CD4-positive, CD25-positive, alpha-beta regulatory T cell (primary cell): ENCODE results near the gene HPCAL1. TPM values are rescaled to one million over a fixed set of nuclear protein-coding genes. Genes with fewer than 3 reads are reported as not detected.
A peak's percentile ranks its signal among the peaks of the same experiment; 100 is the strongest.

Experiments
- ATAC-seq, 2 donors: fragments of 150-1000 bp; cut with Tn5 transposase; one replicate each; pipeline ENCODE4 v1.10.0; 2021; ENCODE audit warnings: low read depth in 2 of 2, moderate number of reproducible peaks in 2 of 2, moderate library complexity in 1 of 2
- DNase-seq, 3 donors: peaks; one replicate each; pipeline versions ENCODE4 v3.0.0 to v3.0.0-alpha.2; 2012 to 2022; ENCODE audit warnings: mixed read lengths in 1 of 3
- H3K27ac ChIP-seq: one replicate; pipeline ENCODE4 v1.7.0; 2013; ENCODE audit warnings: mild to moderate bottlenecking, low read length; ENCODE audit not compliant: insufficient read depth, poor library complexity, severe bottlenecking
- H3K27me3 ChIP-seq: one replicate; pipeline ENCODE4 v1.7.0; 2013; ENCODE audit warnings: low read length; ENCODE audit not compliant: control insufficient read depth, insufficient read depth
- H3K36me3 ChIP-seq: one replicate; pipeline ENCODE4 v1.7.0; 2013; ENCODE audit warnings: mild to moderate bottlenecking, low read length, moderate library complexity; ENCODE audit not compliant: control insufficient read depth, insufficient read depth
- H3K4me1 ChIP-seq: 2 replicates; pipeline ENCODE4 v1.7.0; 2013; ENCODE audit warnings: mild to moderate bottlenecking, low read length; ENCODE audit not compliant: insufficient read depth, control insufficient read depth, poor library complexity, severe bottlenecking
- H3K4me3 ChIP-seq: one replicate; pipeline ENCODE4 v1.7.0; 2013; ENCODE audit warnings: low read depth, mild to moderate bottlenecking, low read length, moderate library complexity
- H3K9me3 ChIP-seq, 2 experiments: 1 replicate in 1 of 2; 2 replicates in 1 of 2; pipeline ENCODE4 v1.7.0; 2013; ENCODE audit warnings: low read length in 2 of 2, mild to moderate bottlenecking in 1 of 2, moderate library complexity in 1 of 2; ENCODE audit not compliant: control insufficient read depth in 2 of 2
- H3K27ac Mint-ChIP-seq, 3 donors: one replicate each; pipeline ENCODE4 v1.8.0; 2020 to 2022; ENCODE audit warnings: mild to moderate bottlenecking in 3 of 3, mixed read lengths in 3 of 3, moderate library complexity in 2 of 3
- H3K27me3 Mint-ChIP-seq: one replicate; pipeline ENCODE4 v1.8.0; 2022; ENCODE audit warnings: mild to moderate bottlenecking, mixed read lengths
- H3K36me3 Mint-ChIP-seq: one replicate; pipeline ENCODE4 v1.8.0; 2020; ENCODE audit warnings: mixed read lengths
- H3K4me1 Mint-ChIP-seq, 4 donors: one replicate each; pipeline ENCODE4 v1.8.0; 2020 to 2022; ENCODE audit warnings: mixed read lengths in 4 of 4, mild to moderate bottlenecking in 1 of 4
- H3K4me3 Mint-ChIP-seq, 4 donors: one replicate each; pipeline ENCODE4 v1.8.0; 2020 to 2022; ENCODE audit warnings: mild to moderate bottlenecking in 4 of 4, mixed read lengths in 4 of 4, moderate library complexity in 3 of 4
- H3K9me3 Mint-ChIP-seq, 7 donors: one replicate each; pipeline ENCODE4 v1.8.0; 2020 to 2022; ENCODE audit warnings: mixed read lengths in 7 of 7, mild to moderate bottlenecking in 3 of 7, moderate library complexity in 2 of 7
- polyA plus RNA-seq, 4 donors: library from polyadenylated mRNA; unstranded; fragments of 300-500 nt; fragmentation: Illumina TruSeq; gene quantifications; one replicate each; pipeline ENCODE4 v1.2.3, GENCODE V29; 2021
- total RNA-seq: library from RNA; stranded (reverse); gene quantifications from one replicate; pipeline ENCODE4 v1.2.3, GENCODE V29; 2022

HPCAL1 gene
- total and polyA plus RNA-seq, 5 donors from 2014 or later: 33.8 to 95.6 (median 84.8) TPM

DNA sequence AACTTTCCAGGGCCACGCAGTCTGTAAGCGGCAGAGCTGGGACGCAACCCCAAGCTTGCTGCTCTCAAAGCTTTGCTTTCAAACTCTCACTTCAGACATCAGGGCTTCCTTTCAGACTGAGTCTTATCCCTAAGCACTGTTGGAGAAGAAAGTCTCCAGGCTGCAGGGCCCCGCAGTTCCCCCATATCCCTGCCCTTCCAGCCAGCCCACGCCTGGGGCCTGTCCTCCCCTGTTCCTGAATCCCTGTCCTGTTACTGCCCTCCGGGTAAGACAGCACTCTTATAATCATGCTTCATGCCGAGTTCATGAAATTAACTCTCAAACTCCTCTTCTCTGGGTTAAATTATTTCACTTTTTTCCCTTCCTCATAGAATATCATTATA is 37.9 kb downstream of the HPCAL1 start:
- Mint-ChIP-seq H3K27ac (peak overlapping the region in 1 of 3 donors; percentile 69), H3K27me3 (no peaks in the 10 kb centered on the region), H3K4me1 (peaks cover 10 to 81% (median 49%) of the 10 kb centered on the region in 4 donors), H3K36me3 (peaks cover 19% of the 10 kb centered on the region), H3K9me3 (no peaks in the 10 kb centered on the region), H3K4me3 (peak overlapping the region in 2 of 4 donors; percentile 11 to 54)
- ATAC-seq: no peak
- no peak for DNase-seq
- Histone ChIP-seq H3K27ac (no peak overlapping the region), H3K4me1 (peaks cover 11% of the 10 kb centered on the region), H3K36me3 (no peaks in the 10 kb centered on the region), H3K27me3 (no peaks in the 10 kb centered on the region), H3K9me3 (no peaks in the 10 kb centered on the region), H3K4me3 (no peak overlapping the region)

- no peak for ATAC-seq
- peaks cover 14% of the 10 kb centered on the region for H3K4me1 ChIP-seq
Measured at GRCh38 chr2:10341193-10341592, 38.5 kb downstream of the HPCAL1 start.

DNA sequence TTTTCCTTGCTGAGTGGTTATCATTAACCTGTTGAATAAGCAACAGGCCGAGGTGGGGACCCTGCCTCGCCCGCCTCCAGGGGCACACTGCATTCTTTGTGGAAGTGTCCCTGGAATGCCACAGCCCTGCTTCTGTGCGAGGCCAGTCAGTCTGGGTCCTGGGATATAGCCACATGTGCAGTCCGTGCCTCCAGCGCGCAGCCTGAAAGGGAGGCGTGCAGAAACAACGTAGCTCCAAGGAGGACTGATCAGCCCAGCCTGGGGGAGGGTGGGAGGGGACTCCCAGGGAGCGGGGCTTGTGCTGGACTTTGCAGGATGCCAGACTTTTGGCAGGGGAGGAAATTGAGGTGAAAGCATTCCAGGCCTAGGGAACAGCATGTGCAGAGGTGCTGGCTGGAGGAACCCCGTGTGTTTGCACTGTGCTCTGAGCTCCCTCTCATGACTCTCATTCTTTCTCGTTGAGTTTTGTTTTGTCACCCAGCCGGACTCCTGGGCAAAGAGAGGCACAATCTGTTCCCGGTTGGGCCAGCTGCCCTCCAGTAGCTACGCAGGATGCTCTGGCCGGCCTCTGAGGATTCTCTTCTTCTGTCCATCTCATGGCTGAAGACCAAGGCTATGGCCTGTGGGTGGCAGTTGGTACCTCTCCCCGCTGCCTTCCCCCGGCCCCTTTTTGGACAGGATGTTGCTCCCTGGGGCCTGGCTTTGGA is 39.7 kb downstream of the HPCAL1 start:
- Histone ChIP-seq H3K36me3 (no peaks in the 10 kb centered on the region), H3K4me3 (no peak overlapping the region), H3K27me3 (no peaks in the 10 kb centered on the region), H3K9me3 (no peaks in the 10 kb centered on the region), H3K27ac (no peak overlapping the region), H3K4me1 (peaks cover 14% of the 10 kb centered on the region)
- ATAC-seq: no peak
- Mint-ChIP-seq H3K9me3 (no peaks in the 10 kb centered on the region), H3K36me3 (peaks cover 18% of the 10 kb centered on the region), H3K4me1 (peaks cover 10 to 81% (median 51%) of the 10 kb centered on the region in 4 donors), H3K4me3 (no peak overlapping the region), H3K27ac (peak overlapping the region in 1 of 3 donors; percentile 20), H3K27me3 (no peaks in the 10 kb centered on the region)
- no peak for DNase-seq

More at GRCh38 chr2:10341193-10341592, 38.5 kb downstream of the HPCAL1 start:
- peaks cover 10 to 82% (median 52%) of the 10 kb centered on the region in 4 donors for H3K4me1 Mint-ChIP-seq
- no peaks in the 10 kb centered on the region for H3K9me3 Mint-ChIP-seq
- peaks cover 18% of the 10 kb centered on the region for H3K36me3 Mint-ChIP-seq
- peak overlapping the region in 1 of 4 donors; percentile 61 for H3K4me3 Mint-ChIP-seq
- Histone ChIP-seq H3K27ac (no peak overlapping the region), H3K4me3 (no peak overlapping the region), H3K27me3 (no peaks in the 10 kb centered on the region), H3K9me3 (no peaks in the 10 kb centered on the region), H3K36me3 (no peaks in the 10 kb centered on the region)
- peak overlapping the region in 1 of 3 donors; percentile 69 for H3K27ac Mint-ChIP-seq
- H3K27me3 Mint-ChIP-seq: no peaks in the 10 kb centered on the region
- no peak for DNase-seq

GRCh38 chr2:10343191-10343590 is 40.5 kb downstream of the HPCAL1 start:
- Histone ChIP-seq H3K27me3 (no peaks in the 10 kb centered on the region), H3K36me3 (no peaks in the 10 kb centered on the region), H3K27ac (no peak overlapping the region), H3K9me3 (no peaks in the 10 kb centered on the region), H3K4me1 (peaks cover 18% of the 10 kb centered on the region), H3K4me3 (no peak overlapping the region)
- peak overlapping the region in 1 of 4 donors; percentile 65 for H3K4me3 Mint-ChIP-seq
- H3K9me3 Mint-ChIP-seq: no peaks in the 10 kb centered on the region
- DNase-seq: no peak
- peaks cover 12% of the 10 kb centered on the region for H3K36me3 Mint-ChIP-seq
- peaks cover 10 to 79% (median 45%) of the 10 kb centered on the region in 4 donors for H3K4me1 Mint-ChIP-seq
- ATAC-seq: no peak
- H3K27ac Mint-ChIP-seq: peak overlapping the region; percentile 17 to 58 (median 28)
- no peaks in the 10 kb centered on the region for H3K27me3 Mint-ChIP-seq

DNA sequence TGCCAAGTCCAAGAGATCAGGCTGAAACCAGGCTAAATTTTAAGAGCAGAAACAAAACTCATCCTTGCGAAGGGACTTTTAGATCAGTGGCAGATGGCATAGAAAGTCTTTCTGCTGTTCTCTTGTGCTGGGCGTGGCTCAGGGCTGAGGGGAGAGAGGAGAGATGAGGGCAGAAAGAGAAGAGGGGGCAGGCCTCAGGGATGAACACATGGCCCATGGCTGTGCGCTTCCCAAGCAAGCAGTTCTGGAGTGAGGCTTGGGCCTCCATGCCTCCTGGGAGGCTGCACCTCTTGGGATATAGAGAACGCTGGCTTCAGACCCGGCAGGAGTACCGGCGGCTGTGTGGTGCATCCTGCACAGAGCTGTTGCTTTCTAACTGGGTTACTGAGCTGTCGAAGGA is 41.0 kb downstream of the HPCAL1 start:
- peaks cover 18% of the 10 kb centered on the region for H3K4me1 ChIP-seq

DNA sequence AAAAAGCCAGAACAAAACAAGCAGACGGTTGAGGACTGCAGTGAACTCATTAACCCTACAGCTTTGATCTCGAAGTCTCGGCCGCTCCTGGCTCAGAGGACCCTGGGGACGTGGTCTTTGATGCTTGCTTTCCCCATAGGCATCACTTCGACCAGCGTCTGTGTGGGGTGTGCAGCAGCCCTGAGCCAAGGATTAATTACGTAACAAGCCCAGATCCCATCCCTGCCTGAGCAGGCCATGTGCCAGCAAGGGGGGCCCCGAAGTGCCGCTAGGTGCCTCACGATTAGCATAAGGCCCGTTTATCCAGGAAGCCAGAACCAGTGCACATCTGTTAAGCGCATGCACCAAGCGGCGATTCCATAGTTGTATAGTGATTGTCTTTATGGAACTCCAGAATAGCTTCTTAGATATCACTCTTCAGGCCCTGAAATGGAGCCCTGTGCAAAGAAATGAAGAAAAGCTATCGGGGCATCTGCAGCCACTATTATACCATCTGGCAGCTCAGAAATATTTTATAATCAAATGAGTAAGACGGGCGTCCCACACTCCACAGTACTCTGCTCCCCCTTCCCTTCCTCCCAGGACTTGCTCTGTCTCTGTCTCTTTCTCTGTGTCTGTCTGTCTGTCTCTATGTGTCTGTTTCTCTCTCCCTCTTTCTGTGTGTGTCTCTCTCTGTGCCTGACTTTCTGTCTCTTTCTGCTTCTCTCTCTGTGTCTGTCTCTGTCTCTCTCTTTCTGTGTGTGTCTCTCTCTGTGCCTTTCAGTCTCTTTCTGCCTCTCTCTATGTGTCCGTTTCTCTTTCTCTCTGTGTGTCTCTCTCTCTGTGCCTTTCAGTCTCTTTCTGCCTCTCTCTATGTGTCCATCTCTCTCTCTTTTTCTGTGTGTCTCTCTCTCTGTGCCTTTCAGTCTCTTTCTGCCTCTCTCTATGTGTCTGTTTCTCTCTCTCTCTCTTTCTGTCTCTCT is 41.7 kb downstream of the HPCAL1 start:
- Histone ChIP-seq H3K36me3 (no peaks in the 10 kb centered on the region), H3K9me3 (no peaks in the 10 kb centered on the region), H3K4me3 (no peak overlapping the region), H3K4me1 (peaks cover 18% of the 10 kb centered on the region), H3K27me3 (no peaks in the 10 kb centered on the region), H3K27ac (no peak overlapping the region)
- peaks cover 5% of the 10 kb centered on the region for H3K36me3 Mint-ChIP-seq
- DNase-seq (no peak), ATAC-seq (no peak)
- no peak overlapping the region for H3K4me3 Mint-ChIP-seq
- no peaks in the 10 kb centered on the region for H3K27me3 Mint-ChIP-seq
- peak overlapping the region; percentile 28 to 86 (median 45) for H3K27ac Mint-ChIP-seq
- no peaks in the 10 kb centered on the region for H3K9me3 Mint-ChIP-seq
- H3K4me1 Mint-ChIP-seq: peaks cover 16 to 79% (median 43%) of the 10 kb centered on the region in 4 donors

More for the DNA sequence above, 41.0 kb downstream of the HPCAL1 start:
- Mint-ChIP-seq H3K4me3 (peak overlapping the region in 1 of 4 donors; percentile 7), H3K4me1 (peaks cover 10 to 75% (median 41%) of the 10 kb centered on the region in 4 donors), H3K36me3 (peaks cover 8% of the 10 kb centered on the region), H3K27me3 (no peaks in the 10 kb centered on the region), H3K27ac (peak overlapping the region; percentile 17 to 61 (median 28)), H3K9me3 (no peaks in the 10 kb centered on the region)
- H3K27ac ChIP-seq: no peak overlapping the region
- ATAC-seq (no peak), DNase-seq (no peak)
- H3K36me3 ChIP-seq: no peaks in the 10 kb centered on the region
- no peak overlapping the region for H3K4me3 ChIP-seq
- H3K27me3 ChIP-seq: no peaks in the 10 kb centered on the region
- no peaks in the 10 kb centered on the region for H3K9me3 ChIP-seq

GRCh38 chr2:10345126-10345525 is 42.4 kb downstream of the HPCAL1 start:
- no peaks in the 10 kb centered on the region for H3K9me3 ChIP-seq
- no peaks in the 10 kb centered on the region for H3K9me3 Mint-ChIP-seq
- H3K27me3 ChIP-seq: no peaks in the 10 kb centered on the region
- H3K4me3 Mint-ChIP-seq: no peak overlapping the region
- peaks cover 16 to 71% (median 38%) of the 10 kb centered on the region in 4 donors for H3K4me1 Mint-ChIP-seq
- H3K27ac ChIP-seq: no peak overlapping the region
- no peaks in the 10 kb centered on the region for H3K36me3 ChIP-seq
- H3K27ac Mint-ChIP-seq: peak overlapping the region; percentile 13 to 86 (median 45)
- peaks cover 18% of the 10 kb centered on the region for H3K4me1 ChIP-seq
- ATAC-seq (no peak), DNase-seq (no peak)
- H3K4me3 ChIP-seq: no peak overlapping the region
- H3K27me3 Mint-ChIP-seq: no peaks in the 10 kb centered on the region
- H3K36me3 Mint-ChIP-seq: peaks cover 5% of the 10 kb centered on the region
